GM12878 (cell line): Measurements from ENCODE around the gene CHIC2. TPM values are rescaled to one million over a fixed set of nuclear protein-coding genes. Genes with fewer than 3 reads are reported as not detected.

Experiments
- ATAC-seq: fragments of 200-7000 bp; cut with Tn5 transposase; 3 replicates; pipeline ENCODE4 v1.9.1; 2020; ENCODE audit warnings: mild to moderate bottlenecking, moderate library complexity
- BruUV-seq: library from RNA; stranded (reverse); fragments of 400-500 nt; replicated peaks from 2 replicates; lab custom pipeline; 2021; lab: Mats Ljungman, UMichigan
- CTCF ChIA-PET: fragments of 300-600 bp; sonication (Branson Sonifier 250); formaldehyde crosslinking; extraction: SDS; loops from one replicate; lab custom pipeline; 2021; ENCODE audit warnings: inconsistent platforms; lab: Yijun Ruan, JAX
- POLR2A ChIA-PET: fragments of 350-600 bp; formaldehyde crosslinking; extraction: SDS; loops from one replicate; lab custom pipeline; 2021; ENCODE audit warnings: inconsistent platforms; lab: Charles Lee
- RAD21 ChIA-PET: fragments of 300-600 bp; sonication (Branson Sonifier 250); formaldehyde crosslinking; loops from one replicate; lab custom pipeline; 2023; ENCODE audit warnings: antibody characterized with exemption; ENCODE audit not compliant: unreplicated experiment; lab: Charles Lee
- SMC1A ChIA-PET: fragments of 300-600 bp; sonication (Branson Sonifier 250); formaldehyde crosslinking; loops from one replicate; lab custom pipeline; 2023; ENCODE audit not compliant: unreplicated experiment, uncharacterized antibody; lab: Charles Lee
- DNase-seq: peaks from one replicate; pipeline ENCODE4 v3.0.0-alpha.2; 2011; ENCODE audit warnings: low read depth, low spot score
- FAIRE-seq: peaks from 3 replicates; lab custom pipeline; 2011; peaks lifted over from hg19 to GRCh38; lab: Jason Lieb, UNC
- H2AFZ ChIP-seq: 2 replicates; pipeline ENCODE4 v1.6.0; 2011; ENCODE audit warnings: low read depth, low read length, control low read depth; ENCODE audit not compliant: control insufficient read depth
- H3K27ac ChIP-seq: 2 replicates; pipeline ENCODE4 v1.5.1; 2011; ENCODE audit warnings: control low read depth; ENCODE audit not compliant: control insufficient read depth, insufficient read depth
- H3K27me3 ChIP-seq, 2 experiments: replicated peaks in 1 of 2; 2 replicates each; pipeline versions ENCODE4 v1.6.0 to v1.6.1; 2011; ENCODE audit warnings: low read length in 1 of 2; ENCODE audit not compliant: control insufficient read depth in 2 of 2, insufficient read depth in 2 of 2
- H3K36me3 ChIP-seq, 2 experiments: 2 replicates each; pipeline ENCODE4 v1.5.1; 2011; ENCODE audit warnings: low read length in 1 of 2; ENCODE audit not compliant: control insufficient read depth in 2 of 2, insufficient read depth in 2 of 2
- H3K4me1 ChIP-seq: 2 replicates; pipeline ENCODE4 v1.6.1; 2011; ENCODE audit warnings: mild to moderate bottlenecking, low read length, moderate library complexity, mixed read lengths; ENCODE audit not compliant: control insufficient read depth, insufficient read depth
- H3K4me2 ChIP-seq: 2 replicates; pipeline ENCODE4 v1.6.0; 2011; ENCODE audit warnings: control low read depth; ENCODE audit not compliant: control insufficient read depth, insufficient read depth
- H3K4me3 ChIP-seq: fragments of 200-600 bp; sonication (generic); 2 replicates; pipeline ENCODE4 v1.5.1; 2016
- H3K79me2 ChIP-seq: 2 replicates; pipeline ENCODE4 v1.6.0; 2011; ENCODE audit warnings: low read length; ENCODE audit not compliant: control insufficient read depth, insufficient read depth
- H3K9ac ChIP-seq: 2 replicates; pipeline ENCODE4 v1.8.0; 2011; ENCODE audit warnings: low read length, control low read depth, mixed read lengths; ENCODE audit not compliant: control insufficient read depth, insufficient read depth
- H3K9me3 ChIP-seq: replicated peaks from 3 replicates; pipeline ENCODE4 v1.5.1; 2011; ENCODE audit warnings: mild to moderate bottlenecking, low read length; ENCODE audit not compliant: control insufficient read depth, insufficient read depth
- H4K20me1 ChIP-seq: 2 replicates; pipeline ENCODE4 v1.6.0; 2011; ENCODE audit not compliant: control insufficient read depth, insufficient read depth
- BMI1 ChIP-seq: fragments of 450-650 bp; IDR thresholded peaks from 2 replicates; pipeline ENCODE4 v1.6.1; 2016; ENCODE audit warnings: mild to moderate bottlenecking, moderate library complexity, borderline replicate concordance
- CBX5 ChIP-seq: sonication (generic); IDR thresholded peaks from 2 replicates; pipeline ENCODE4 v1.6.1; 2016; ENCODE audit warnings: low read depth, moderate library complexity, mild to moderate bottlenecking, inconsistent platforms
- EP300 ChIP-seq, 2 experiments: fragments of 150-350 bp in 1 of 2; IDR thresholded peaks; 2 replicates each; pipeline ENCODE4 v1.6.1; 2011 to 2012; ENCODE audit warnings: low read depth in 2 of 2, low read length in 2 of 2, borderline replicate concordance in 1 of 2, improper control_type of control experiment in 1 of 2, inconsistent platforms in 1 of 2; ENCODE audit not compliant: control insufficient read depth in 1 of 2
- FOXK2 ChIP-seq: fragments of 450-650 bp; IDR thresholded peaks from 2 replicates; pipeline ENCODE4 v1.6.1; 2017; ENCODE audit warnings: mild to moderate bottlenecking, moderate library complexity
- GATAD2B ChIP-seq: fragments of 450-650 bp; conservative IDR thresholded peaks from 2 replicates; pipeline ENCODE4 v1.6.1; 2017; ENCODE audit warnings: low read depth, mild to moderate bottlenecking, moderate library complexity
- HDGF ChIP-seq: fragments of 450-650 bp; IDR thresholded peaks from 2 replicates; pipeline ENCODE4 v1.6.1; 2016; ENCODE audit warnings: antibody characterized with exemption
- LARP7 ChIP-seq: fragments of 450-650 bp; IDR thresholded peaks from 2 replicates; pipeline ENCODE4 v1.6.1; 2017; ENCODE audit warnings: mild to moderate bottlenecking
- MEF2A ChIP-seq: IDR thresholded peaks from 2 replicates; pipeline ENCODE4 v1.6.1; 2011; ENCODE audit warnings: low read depth, mild to moderate bottlenecking, low read length, moderate library complexity; ENCODE audit not compliant: insufficient read depth
- MEF2B ChIP-seq: fragments of 450-650 bp; IDR thresholded peaks from 2 replicates; pipeline ENCODE4 v1.6.1; 2018; ENCODE audit warnings: mild to moderate bottlenecking, moderate library complexity; ENCODE audit not compliant: partially characterized antibody, poor library complexity, severe bottlenecking
- MYC ChIP-seq: IDR thresholded peaks from 2 replicates; pipeline ENCODE4 v1.6.1; 2011; ENCODE audit warnings: mild to moderate bottlenecking, low read length, moderate library complexity, inconsistent platforms; ENCODE audit not compliant: insufficient read depth, insufficient replicate concordance, insufficient read length, severe bottlenecking
- NRF1 ChIP-seq: conservative IDR thresholded peaks from 2 replicates; pipeline ENCODE4 v1.6.1; 2011; ENCODE audit warnings: mild to moderate bottlenecking, low read depth, low read length, improper control_type of control experiment
- RUNX3 ChIP-seq: IDR thresholded peaks from 2 replicates; pipeline ENCODE4 v1.6.1; 2012; ENCODE audit warnings: low read length, inconsistent platforms
- SUPT20H ChIP-seq: IDR thresholded peaks from 2 replicates; pipeline ENCODE4 v1.6.1; 2011; ENCODE audit warnings: low read depth, mild to moderate bottlenecking, low read length, moderate library complexity, borderline replicate concordance; ENCODE audit not compliant: control insufficient read depth
- ZBED1 ChIP-seq: IDR thresholded peaks from 2 replicates; pipeline ENCODE4 v1.6.1; 2016; ENCODE audit warnings: borderline replicate concordance
- ZNF384 ChIP-seq: IDR thresholded peaks from 2 replicates; pipeline ENCODE4 v1.6.1; 2012; ENCODE audit warnings: low read depth, mild to moderate bottlenecking, low read length, improper control_type of control experiment, borderline replicate concordance
- ZSCAN29 ChIP-seq: fragments of 450-650 bp; IDR thresholded peaks from 2 replicates; pipeline ENCODE4 v1.6.1; 2017; ENCODE audit warnings: mild to moderate bottlenecking, moderate library complexity
- WGBS: methylation state at CpG from one replicate; pipeline ENCODE4 v1.1.6; 2016; ENCODE audit warnings: low lambda C conversion rate; ENCODE audit not compliant: insufficient replicate concordance, insufficient coverage; ENCODE audit errors: missing lambda C conversion rate; 5-methylcytosine and 5-hydroxymethylcytosine counted together
- in situ Hi-C: fragments of 300-500 bp; cut with MboI; formaldehyde crosslinking; loops from 9 replicates; pipeline ENCODE4 v1.14.3; 2018; ENCODE audit warnings: mixed read lengths
- intact Hi-C: fragments of 100-400 bp; cut with micrococcal nuclease; formaldehyde crosslinking; loops from one replicate; pipeline ENCODE4 v1.14.2; 2022; ENCODE audit not compliant: unreplicated experiment
- polyA plus RNA-seq, 11 experiments: library from polyadenylated mRNA; depleted of rRNA in 4 of 11; unstranded in 6 of 11; stranded (reverse) in 5 of 11; fragments of >200 nt; fragmentation: Nextera tagmentation in 4 of 11; fragmentation: Illumina TruSeq in 1 of 11; extraction: Ambion mirVana in 4 of 11; extraction: Trizol in 1 of 11; gene quantifications; 1 replicate in 1 of 11; 2 replicates in 10 of 11; pipeline versions ENCODE4 v1.2.1 to v1.2.3, GENCODE V29; 2011 to 2016; ENCODE audit warnings: inconsistent platforms in 2 of 11, missing spikeins in 2 of 11, low read depth in 1 of 11
- total RNA-seq, 4 experiments: library from RNA; depleted of rRNA in 3 of 4; stranded (reverse); fragments of >200 nt in 3 of 4; fragmentation: Illumina TruSeq in 1 of 4; extraction: Trizol in 1 of 4; gene quantifications; 2 replicates each; pipeline versions ENCODE4 v1.2.1 to v1.2.3, GENCODE V29; 2013 to 2021
- TF ChIP-seq, protein P1 (sequence below): IDR thresholded peaks from 2 replicates; pipeline ENCODE4 v1.6.1; 2011; ENCODE audit warnings: borderline replicate concordance, low read depth, mild to moderate bottlenecking, moderate library complexity, mixed read lengths, low read length; ENCODE audit not compliant: insufficient read depth; ENCODE audit errors: extremely low read length
- TF ChIP-seq, protein P2 (sequence below): IDR thresholded peaks from 2 replicates; pipeline ENCODE4 v1.6.1; 2012; ENCODE audit warnings: low read depth, low read length, improper control_type of control experiment
- TF ChIP-seq, protein P3 (sequence below): fragments of 450-650 bp; IDR thresholded peaks from 2 replicates; pipeline ENCODE4 v1.6.1; 2017; ENCODE audit warnings: borderline replicate concordance

The CHIC2 gene
- total and polyA plus RNA-seq, 10 of the 15 experiments (the other 5 are each of a cell fraction or from before 2014, with no cell fraction given): 0.80 to 24.4 (median 12.2) TPM

DNA sequence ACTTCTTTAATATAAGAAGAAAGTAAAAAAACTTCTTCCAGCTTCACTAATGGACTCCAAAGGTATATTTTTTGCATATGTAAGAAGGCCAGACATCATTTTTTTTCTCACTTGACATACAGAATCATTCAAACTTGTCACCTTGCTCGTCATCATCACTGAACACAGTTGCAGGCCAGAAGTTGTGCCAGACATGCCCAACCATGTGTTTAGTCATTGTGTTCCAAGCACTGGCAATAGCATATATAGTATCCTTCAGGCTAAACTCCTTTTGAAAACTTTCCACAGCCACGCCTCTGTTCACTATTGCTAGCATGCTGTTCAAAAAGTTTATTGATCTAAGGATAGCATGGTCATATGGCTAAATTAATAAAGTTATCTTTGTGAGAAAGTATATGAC is 83.3 kb downstream of the CHIC2 start (continued):
- TF ChIP-seq, protein P1, sequence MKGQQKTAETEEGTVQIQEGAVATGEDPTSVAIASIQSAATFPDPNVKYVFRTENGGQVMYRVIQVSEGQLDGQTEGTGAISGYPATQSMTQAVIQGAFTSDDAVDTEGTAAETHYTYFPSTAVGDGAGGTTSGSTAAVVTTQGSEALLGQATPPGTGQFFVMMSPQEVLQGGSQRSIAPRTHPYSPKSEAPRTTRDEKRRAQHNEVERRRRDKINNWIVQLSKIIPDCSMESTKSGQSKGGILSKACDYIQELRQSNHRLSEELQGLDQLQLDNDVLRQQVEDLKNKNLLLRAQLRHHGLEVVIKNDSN: no peak
- TF ChIP-seq GATAD2B (no peak), RUNX3 (no peak)
- TF ChIP-seq, protein P2, sequence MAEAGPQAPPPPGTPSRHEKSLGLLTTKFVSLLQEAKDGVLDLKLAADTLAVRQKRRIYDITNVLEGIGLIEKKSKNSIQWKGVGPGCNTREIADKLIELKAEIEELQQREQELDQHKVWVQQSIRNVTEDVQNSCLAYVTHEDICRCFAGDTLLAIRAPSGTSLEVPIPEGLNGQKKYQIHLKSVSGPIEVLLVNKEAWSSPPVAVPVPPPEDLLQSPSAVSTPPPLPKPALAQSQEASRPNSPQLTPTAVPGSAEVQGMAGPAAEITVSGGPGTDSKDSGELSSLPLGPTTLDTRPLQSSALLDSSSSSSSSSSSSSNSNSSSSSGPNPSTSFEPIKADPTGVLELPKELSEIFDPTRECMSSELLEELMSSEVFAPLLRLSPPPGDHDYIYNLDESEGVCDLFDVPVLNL: no peak
- TF ChIP-seq, all 136 proteins: peak for 0

DNA sequence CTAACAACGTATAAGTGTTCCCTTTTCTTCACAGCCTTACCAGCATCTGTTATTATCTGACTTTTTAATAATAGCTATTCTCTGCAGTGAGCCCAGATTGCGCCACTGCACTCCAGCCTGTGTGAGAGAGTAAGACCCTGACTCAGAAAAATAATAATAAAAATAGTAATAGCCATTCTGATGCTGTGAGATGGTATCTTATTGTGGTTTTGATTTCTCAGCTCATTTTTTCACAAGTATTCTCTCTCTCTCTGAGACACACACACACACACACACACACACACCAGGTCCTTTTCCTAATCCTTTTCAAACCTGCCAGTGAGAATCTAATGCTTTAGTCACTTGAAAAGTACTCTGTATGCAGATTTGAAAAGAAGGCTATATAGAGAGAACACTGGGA is 89.8 kb downstream of the CHIC2 start:
- ATAC-seq: no peak
- intact Hi-C loops: no loop called here
- Histone ChIP-seq H3K4me1 (no peaks in the 10 kb centered on the region), H3K9ac (no peak overlapping the region), H3K4me2 (no peak overlapping the region), H2AFZ (no peak overlapping the region), H3K36me3 (no peaks in the 10 kb centered on the region), H3K4me3 (no peak overlapping the region), H3K9me3 (no peaks in the 10 kb centered on the region), H3K27me3 (no peaks in the 10 kb centered on the region), H3K79me2 (no peaks in the 10 kb centered on the region), H3K27ac (no peak overlapping the region), H4K20me1 (no peaks in the 10 kb centered on the region)
- WGBS: 44% methylated on average over 2 of the region's 2 CpGs
- ChIA-PET SMC1A (interaction anchor here (1.7 kb wide), 1 partner anchor 11 kb away, joined by 4 read pairs; no protein-coding TSS in a partner anchor), RAD21 (interaction anchor here (1.2 kb wide), 1 partner anchor 264 kb away, joined by 3 read pairs; no protein-coding TSS in a partner anchor), POLR2A (interaction anchor here (0.6 kb wide), 2 partner anchors 10 to 668 kb away, joined by 3 to 6 read pairs; no protein-coding TSS in a partner anchor), CTCF (interaction anchor here (0.9 to 1.6 kb wide), 2 partner anchors 45 to 1063 kb away, joined by 3 read pairs; no protein-coding TSS in a partner anchor)
- in situ Hi-C loops: no loop called here
- DNase-seq: no peak
- FAIRE-seq: no peak
- no TSS peak for BruUV-seq
- TF ChIP-seq MYC (no peak), RUNX3 (no peak), BMI1 (no peak), NRF1 (no peak), EP300 (IDR thresholded peaks at IDR 0.05; ENCODE audit: borderline replicate concordance in 1 of 2, control insufficient read depth in 1 of 2, low read depth in 2 of 2, low read length in 2 of 2) (no peak), MEF2B (no peak), FOXK2 (no peak), ZBED1 (no peak), ZSCAN29 (no peak), MEF2A (no peak), ZNF384 (no peak), CBX5 (no peak), SUPT20H (no peak), LARP7 (no peak), HDGF (no peak)
- TF ChIP-seq, protein P3, sequence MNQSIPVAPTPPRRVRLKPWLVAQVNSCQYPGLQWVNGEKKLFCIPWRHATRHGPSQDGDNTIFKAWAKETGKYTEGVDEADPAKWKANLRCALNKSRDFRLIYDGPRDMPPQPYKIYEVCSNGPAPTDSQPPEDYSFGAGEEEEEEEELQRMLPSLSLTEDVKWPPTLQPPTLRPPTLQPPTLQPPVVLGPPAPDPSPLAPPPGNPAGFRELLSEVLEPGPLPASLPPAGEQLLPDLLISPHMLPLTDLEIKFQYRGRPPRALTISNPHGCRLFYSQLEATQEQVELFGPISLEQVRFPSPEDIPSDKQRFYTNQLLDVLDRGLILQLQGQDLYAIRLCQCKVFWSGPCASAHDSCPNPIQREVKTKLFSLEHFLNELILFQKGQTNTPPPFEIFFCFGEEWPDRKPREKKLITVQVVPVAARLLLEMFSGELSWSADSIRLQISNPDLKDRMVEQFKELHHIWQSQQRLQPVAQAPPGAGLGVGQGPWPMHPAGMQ: no peak
- TF ChIP-seq, protein P1: no peak
